Karpas-422 (cell line): Measurements from ENCODE around the gene C6orf52. TPM values are rescaled to one million over a fixed set of nuclear protein-coding genes. Genes with fewer than 3 reads are reported as not detected.
A peak's percentile ranks its signal among the peaks of the same experiment; 100 is the strongest.

ENCODE experiments used
- DNase-seq: peaks from one replicate; pipeline ENCODE4 v3.0.0-alpha.2; 2015
- H2AFZ ChIP-seq: fragments of 200-600 bp; sonication (generic); 2 replicates; pipeline ENCODE4 v1.6.1; 2014; ENCODE audit warnings: antibody characterized with exemption, low read length, mixed read lengths
- H3K27ac ChIP-seq: fragments of 200-600 bp; sonication (generic); 2 replicates; pipeline ENCODE4 v1.5.1; 2014; ENCODE audit warnings: mild to moderate bottlenecking, low read length, moderate library complexity
- H3K27me3 ChIP-seq: fragments of 200-600 bp; sonication (generic); 2 replicates; pipeline ENCODE4 v1.6.1; 2014; ENCODE audit warnings: low read length, mixed read lengths
- H3K36me3 ChIP-seq: fragments of 200-600 bp; sonication (generic); 2 replicates; pipeline ENCODE4 v1.6.1; 2014; ENCODE audit warnings: low read length, mixed read lengths; ENCODE audit not compliant: insufficient read depth
- H3K4me1 ChIP-seq: fragments of 200-600 bp; sonication (generic); 2 replicates; pipeline ENCODE4 v1.6.1; 2014; ENCODE audit warnings: mild to moderate bottlenecking, low read length, mixed read lengths
- H3K4me2 ChIP-seq: fragments of 200-600 bp; sonication (generic); 2 replicates; pipeline ENCODE4 v1.6.1; 2014; ENCODE audit warnings: low read length, low read depth, mild to moderate bottlenecking; ENCODE audit not compliant: poor library complexity, severe bottlenecking
- H3K4me3 ChIP-seq: fragments of 200-600 bp; sonication (generic); 2 replicates; pipeline ENCODE4 v1.5.1; 2014; ENCODE audit warnings: mild to moderate bottlenecking, antibody characterized with exemption, low read length, mixed read lengths
- H3K79me2 ChIP-seq: fragments of 200-600 bp; sonication (generic); 2 replicates; pipeline ENCODE4 v1.6.1; 2014; ENCODE audit warnings: mild to moderate bottlenecking, low read length, mixed read lengths
- H3K9ac ChIP-seq: fragments of 200-600 bp; sonication (generic); 2 replicates; pipeline ENCODE4 v1.6.0; 2014; ENCODE audit warnings: low read length
- H3K9me2 ChIP-seq: fragments of 200-600 bp; sonication (generic), shearing (Covaris generic); replicated peaks from 2 replicates; pipeline ENCODE4 v1.6.0; 2014; ENCODE audit warnings: mild to moderate bottlenecking, low read length, moderate library complexity; ENCODE audit not compliant: insufficient read depth
- H3K9me3 ChIP-seq: fragments of 300-700, 200-600 bp; sonication (generic); 2 replicates; pipeline ENCODE4 v1.6.1; 2014; ENCODE audit warnings: low read length, mixed read lengths
- H4K20me1 ChIP-seq: fragments of 200-600 bp; sonication (generic); 2 replicates; pipeline ENCODE4 v1.6.1; 2014; ENCODE audit warnings: mild to moderate bottlenecking, antibody characterized with exemption, low read length, low read depth; ENCODE audit not compliant: insufficient read depth
- total RNA-seq: library from RNA; depleted of rRNA; stranded (reverse); fragments of >200 nt; shearing (Covaris generic); gene quantifications from 2 replicates; pipeline ENCODE4 v1.2.3, GENCODE V29; 2014; ENCODE audit warnings: low replicate concordance

C6orf52 gene
- total RNA-seq, 1 experiment from 2014 or later = not detected

DNA sequence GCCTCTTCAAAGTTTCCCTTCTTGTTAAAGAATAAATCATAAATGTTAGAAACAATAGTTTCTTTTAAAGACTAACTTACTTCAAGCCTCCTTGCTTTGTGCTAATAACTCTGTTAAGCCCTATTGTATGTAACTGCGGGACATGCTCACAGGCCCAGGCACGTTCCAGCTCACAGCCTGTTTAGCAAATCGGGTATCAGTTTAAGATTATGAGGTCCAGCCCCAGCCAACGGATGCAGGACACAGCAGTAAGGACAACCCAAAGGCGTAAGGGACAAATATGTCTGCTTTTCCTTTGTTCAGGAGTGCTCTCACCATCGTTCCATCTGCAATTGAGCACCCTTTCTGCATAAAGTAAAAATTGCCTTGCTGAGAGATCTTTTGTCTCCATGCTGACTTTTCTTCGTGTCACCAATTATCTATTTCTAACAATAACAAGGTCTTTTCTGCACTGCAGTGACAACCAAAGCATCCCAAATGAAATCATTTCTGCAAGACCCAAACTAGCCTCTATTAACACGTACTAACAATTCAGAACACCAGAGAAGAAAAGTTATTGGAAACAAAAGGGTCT, 1.4 kb downstream of the C6orf52 start:
- H3K4me3 ChIP-seq = peak overlapping the region; percentile 93
- no peaks in the 10 kb centered on the region for H3K9me2 ChIP-seq
- H3K27me3 ChIP-seq = no peaks in the 10 kb centered on the region
- H3K79me2 ChIP-seq = peaks cover 44% of the 10 kb centered on the region
- peaks cover 4% of the 10 kb centered on the region; the same call in 1 of the 2 replicates for H4K20me1 ChIP-seq
- peaks cover 23% of the 10 kb centered on the region for H3K4me1 ChIP-seq
- no peak for DNase-seq
- no peak overlapping the region for H2AFZ ChIP-seq
- H3K9me3 ChIP-seq = no peaks in the 10 kb centered on the region
- H3K4me2 ChIP-seq = peak overlapping the region; percentile 91
- no peak overlapping the region for H3K27ac ChIP-seq
- peak overlapping the region; percentile 86 for H3K9ac ChIP-seq
- peaks cover 14% of the 10 kb centered on the region; the same call in 1 of the 2 replicates for H3K36me3 ChIP-seq

DNA sequence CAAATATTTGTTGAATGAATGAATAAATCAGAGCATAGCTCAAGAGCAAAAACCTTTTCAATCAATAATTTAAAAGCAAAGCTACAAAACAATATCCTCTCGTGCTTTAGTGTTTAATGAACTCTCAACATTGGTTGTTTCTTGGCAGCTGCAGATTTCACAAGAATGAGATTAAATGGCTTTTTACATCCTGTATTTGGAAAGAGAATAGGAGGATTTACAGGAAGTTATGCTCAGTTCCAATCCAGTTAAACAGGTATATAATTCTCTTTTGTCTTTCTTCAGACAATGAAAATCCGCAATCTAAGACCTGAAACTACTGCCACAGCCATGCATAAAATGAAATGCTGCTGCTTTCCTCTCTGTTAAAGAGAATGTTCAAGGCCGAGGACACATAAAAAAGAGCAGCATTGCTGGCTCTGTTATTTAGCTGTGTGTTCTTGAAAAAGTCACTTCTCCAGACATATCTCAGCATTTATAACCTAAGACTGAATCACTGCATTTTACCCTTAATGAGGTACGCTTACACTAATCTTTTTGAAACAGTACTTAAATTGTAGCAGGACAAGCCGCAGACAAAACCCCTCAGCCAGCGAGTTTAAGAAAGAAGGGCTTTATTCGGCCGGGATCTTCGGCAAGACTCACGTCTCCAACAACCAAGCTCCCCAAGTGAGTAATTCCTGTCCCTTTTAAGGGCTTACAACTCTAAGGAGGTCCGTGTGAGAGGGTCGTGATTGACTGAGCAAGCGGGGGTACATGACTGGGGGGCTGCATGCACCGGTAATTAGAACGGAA, 3.6 kb downstream of the C6orf52 start:
- peaks cover 22% of the 10 kb centered on the region for H3K79me2 ChIP-seq
- H3K4me1 ChIP-seq = peaks cover 11% of the 10 kb centered on the region
- H3K27me3 ChIP-seq = no peaks in the 10 kb centered on the region
- no peak overlapping the region for H3K4me2 ChIP-seq
- H3K9ac ChIP-seq = no peak overlapping the region
- peaks cover 4% of the 10 kb centered on the region; the same call in 1 of the 2 replicates for H4K20me1 ChIP-seq
- H3K9me2 ChIP-seq = no peaks in the 10 kb centered on the region
- no peak overlapping the region for H3K4me3 ChIP-seq
- H3K9me3 ChIP-seq = no peaks in the 10 kb centered on the region
- no peak overlapping the region for H3K27ac ChIP-seq
- DNase-seq = no peak
- no peak overlapping the region for H2AFZ ChIP-seq
- no peaks in the 10 kb centered on the region for H3K36me3 ChIP-seq

DNA sequence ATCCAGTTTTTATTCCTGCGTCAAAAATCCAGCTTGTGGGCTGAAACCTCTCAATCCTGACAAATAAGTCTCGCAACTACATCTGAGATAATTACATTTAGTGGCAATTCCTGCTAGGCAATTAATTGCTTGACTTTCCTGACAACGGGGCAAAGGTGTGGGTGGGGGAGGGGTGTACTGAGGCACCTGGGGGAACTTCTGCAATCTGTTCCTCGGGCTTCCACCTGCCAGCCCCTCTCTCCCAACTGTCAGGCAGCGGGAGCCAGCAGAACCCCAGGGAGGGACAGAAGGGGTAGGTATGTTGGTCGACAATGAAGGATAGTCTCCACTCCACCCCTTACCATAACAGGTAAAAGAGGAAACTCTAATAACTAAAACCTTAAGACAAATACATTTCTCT, 6.8 kb downstream of the C6orf52 start:
- Histone ChIP-seq H3K27ac (no peak overlapping the region), H3K9me2 (no peaks in the 10 kb centered on the region), H3K27me3 (no peaks in the 10 kb centered on the region), H3K4me3 (no peak overlapping the region), H3K9ac (no peak overlapping the region), H3K4me1 (peaks cover 5% of the 10 kb centered on the region; the same call in 1 of the 2 replicates), H2AFZ (no peak overlapping the region), H3K36me3 (no peaks in the 10 kb centered on the region), H3K9me3 (no peaks in the 10 kb centered on the region), H3K4me2 (no peak overlapping the region), H3K79me2 (no peaks in the 10 kb centered on the region), H4K20me1 (no peaks in the 10 kb centered on the region)
- DNase-seq = no peak

DNA sequence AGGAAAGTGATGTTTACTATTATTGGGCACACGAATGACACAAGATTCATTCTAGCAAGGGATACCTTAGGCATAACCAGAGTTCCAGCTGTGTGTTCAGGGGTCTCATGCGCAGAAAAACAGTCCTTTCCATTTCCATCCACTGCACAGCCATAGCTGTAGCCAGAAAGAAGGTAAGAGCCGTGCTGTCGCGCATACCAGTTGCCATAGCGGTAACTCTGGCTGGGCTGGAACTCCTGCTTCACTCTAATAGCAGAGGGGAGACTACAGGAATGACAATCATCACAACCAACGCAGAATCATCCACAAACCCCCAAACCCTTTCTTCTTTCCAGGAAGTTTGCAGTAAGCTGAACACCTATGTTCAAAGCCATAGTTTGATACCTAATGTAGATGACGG, 7.5 kb downstream of the C6orf52 start:
- H3K4me3 ChIP-seq = no peak overlapping the region
- H3K27me3 ChIP-seq = no peaks in the 10 kb centered on the region
- H3K4me2 ChIP-seq = no peak overlapping the region
- no peaks in the 10 kb centered on the region for H3K9me2 ChIP-seq
- no peak overlapping the region for H3K9ac ChIP-seq
- no peaks in the 10 kb centered on the region for H3K36me3 ChIP-seq
- no peaks in the 10 kb centered on the region for H3K79me2 ChIP-seq
- H4K20me1 ChIP-seq = no peaks in the 10 kb centered on the region
- DNase-seq = no peak
- H2AFZ ChIP-seq = no peak overlapping the region
- no peaks in the 10 kb centered on the region for H3K9me3 ChIP-seq
- no peak overlapping the region for H3K27ac ChIP-seq
- H3K4me1 ChIP-seq = peaks cover 5% of the 10 kb centered on the region; the same call in 1 of the 2 replicates

DNA sequence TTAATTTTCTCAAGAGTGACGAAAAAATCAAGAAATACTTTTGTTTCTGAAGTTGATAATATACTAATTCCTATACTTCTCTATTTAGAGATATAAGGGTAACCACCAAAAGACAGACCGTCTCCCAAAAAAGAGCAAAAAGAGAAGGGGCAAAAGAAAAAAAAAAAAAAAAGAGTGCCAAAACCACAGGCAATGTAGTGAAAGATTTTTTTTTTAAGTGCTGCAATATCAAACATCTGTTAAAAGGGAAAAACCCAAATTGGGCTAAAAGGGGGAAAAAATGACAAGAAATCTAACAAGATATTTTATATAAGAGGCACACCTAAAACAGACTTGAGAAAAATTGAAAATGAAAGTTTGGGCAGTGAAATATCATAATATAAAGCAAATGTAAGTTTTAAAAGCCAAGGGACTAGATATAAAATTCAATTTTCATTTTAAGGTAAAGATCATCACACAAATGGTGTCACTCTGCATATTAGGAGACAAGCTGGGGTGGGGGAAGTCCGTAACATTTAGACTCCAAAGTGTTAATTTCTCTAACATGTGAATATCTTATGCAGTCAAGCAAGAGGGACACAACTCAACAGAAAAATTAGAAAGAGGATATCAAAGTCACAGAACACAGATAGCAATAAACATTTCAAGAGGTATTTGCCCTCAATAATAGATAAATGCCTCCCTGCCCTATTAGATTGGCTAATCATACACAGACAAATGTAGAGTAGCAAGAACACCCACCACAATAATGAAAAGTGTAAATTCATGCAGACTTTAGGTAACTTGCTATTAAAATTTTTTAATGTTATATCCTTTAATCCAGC, 9.1 kb downstream of the C6orf52 start:
- Histone ChIP-seq H4K20me1 (no peaks in the 10 kb centered on the region), H3K9me3 (no peaks in the 10 kb centered on the region), H3K9ac (no peak overlapping the region), H2AFZ (no peak overlapping the region), H3K27me3 (no peaks in the 10 kb centered on the region), H3K9me2 (no peaks in the 10 kb centered on the region), H3K79me2 (no peaks in the 10 kb centered on the region), H3K4me1 (peaks cover 5% of the 10 kb centered on the region; the same call in 1 of the 2 replicates), H3K36me3 (no peaks in the 10 kb centered on the region), H3K4me2 (no peak overlapping the region), H3K4me3 (no peak overlapping the region), H3K27ac (no peak overlapping the region)
- no peak for DNase-seq

DNA sequence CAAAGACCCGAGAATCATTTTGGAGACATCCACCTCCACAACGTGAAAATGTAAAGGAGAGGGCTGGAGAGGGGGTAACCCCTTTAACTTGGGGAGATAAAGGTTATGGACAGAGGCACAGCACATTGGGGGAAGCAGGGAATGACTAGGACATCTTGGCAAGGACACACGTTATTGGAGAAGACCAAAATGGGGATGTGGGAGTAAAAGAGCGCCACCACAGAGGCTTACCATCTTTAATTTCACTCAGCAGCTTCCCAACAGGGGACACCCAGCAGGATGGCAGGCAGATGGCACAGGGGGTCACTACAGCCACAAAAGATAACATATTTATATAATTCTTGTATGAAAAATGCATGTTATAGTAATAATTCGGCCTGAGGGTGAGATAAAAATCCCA, 9.8 kb downstream of the C6orf52 start:
- Histone ChIP-seq H3K27me3 (no peaks in the 10 kb centered on the region), H4K20me1 (no peaks in the 10 kb centered on the region), H3K9me2 (no peaks in the 10 kb centered on the region), H2AFZ (peak overlapping the region; percentile 66), H3K4me3 (no peak overlapping the region), H3K9ac (no peak overlapping the region), H3K79me2 (no peaks in the 10 kb centered on the region), H3K27ac (no peak overlapping the region), H3K36me3 (no peaks in the 10 kb centered on the region), H3K4me2 (no peak overlapping the region), H3K4me1 (peaks cover 5% of the 10 kb centered on the region; the same call in 1 of the 2 replicates), H3K9me3 (no peaks in the 10 kb centered on the region)
- DNase-seq = no peak

DNA sequence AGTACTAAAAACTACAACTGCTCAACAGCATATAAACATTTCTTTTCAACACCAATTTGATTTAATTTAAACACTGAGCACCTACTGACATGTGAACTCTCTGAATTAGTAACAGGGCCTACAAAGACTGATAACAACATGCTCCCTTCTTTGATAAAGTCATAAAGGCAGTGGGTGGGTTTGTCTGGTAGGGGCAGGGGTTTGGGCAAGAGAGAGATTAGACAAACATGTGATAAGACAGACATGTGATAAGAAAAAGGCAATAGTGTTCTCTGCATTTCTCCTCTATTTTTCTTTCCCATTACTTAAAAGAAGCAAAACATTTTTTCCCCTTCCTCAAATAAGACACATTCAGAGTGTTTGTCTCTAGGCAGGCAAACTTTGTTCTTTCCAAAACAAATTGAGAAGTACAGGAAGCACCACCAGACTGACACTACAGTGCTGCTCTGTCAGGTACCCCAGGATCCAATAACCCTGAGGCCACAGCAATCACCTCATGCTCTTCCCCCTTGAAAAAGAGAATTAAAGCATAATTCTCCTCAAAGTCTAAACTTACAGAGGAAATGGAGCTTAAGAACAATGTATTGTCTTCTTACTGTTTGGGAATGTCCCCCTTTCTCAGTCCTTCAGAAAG, 11.9 kb downstream of the C6orf52 start:
- no peak overlapping the region for H3K9ac ChIP-seq
- no peak overlapping the region for H3K4me2 ChIP-seq
- no peak for DNase-seq
- H3K4me1 ChIP-seq = peaks cover 5% of the 10 kb centered on the region; the same call in 1 of the 2 replicates
- H2AFZ ChIP-seq = no peak overlapping the region
- H3K4me3 ChIP-seq = no peak overlapping the region
- H3K9me3 ChIP-seq = no peaks in the 10 kb centered on the region
- no peaks in the 10 kb centered on the region for H3K27me3 ChIP-seq
- no peak overlapping the region for H3K27ac ChIP-seq
- H3K36me3 ChIP-seq = no peaks in the 10 kb centered on the region
- H3K79me2 ChIP-seq = no peaks in the 10 kb centered on the region
- no peaks in the 10 kb centered on the region for H4K20me1 ChIP-seq
- no peaks in the 10 kb centered on the region for H3K9me2 ChIP-seq
